ENCODE data around the gene SMAD4. TPM values are rescaled to one million over a fixed set of nuclear protein-coding genes. Genes with fewer than 3 reads are reported as not detected.

SMAD4 gene
- total RNA-seq, 1 donor from 2014 or later, result 75.1 TPM

- intact Hi-C loops (cut with DNase I), result no loop called here
- H3K27me3 ChIP-seq, result no peaks in the 10 kb centered on the region
- DNase-seq (ENCODE audit: extremely low spot score in 2 of 2), result no peak
- H3K27ac ChIP-seq, result no peak overlapping the region
- no peaks in the 10 kb centered on the region for H3K9me3 ChIP-seq
- no peak overlapping the region for H3K4me3 ChIP-seq
- TF ChIP-seq CTCF (IDR thresholded peaks at IDR 0.05) (no peak), POLR2A (IDR thresholded peaks at IDR 0.05) (no peak)
- peaks cover 0 to 26% of the 10 kb centered on the region in 2 donors for H3K36me3 ChIP-seq
- peaks cover 10% of the 10 kb centered on the region for H3K4me1 ChIP-seq
Observed at GRCh38 chr18:51068105-51068504, 38.1 kb downstream of the SMAD4 start.

- no peaks in the 10 kb centered on the region for H3K27me3 ChIP-seq
- DNase-seq (ENCODE audit: extremely low spot score in 2 of 2), result no peak
- H3K9me3 ChIP-seq, result no peaks in the 10 kb centered on the region
- no peak overlapping the region for H3K4me3 ChIP-seq
- intact Hi-C loops (cut with DNase I), result no loop called here
- no peak overlapping the region for H3K27ac ChIP-seq
- TF ChIP-seq POLR2A (IDR thresholded peaks at IDR 0.05), result no peak
- TF ChIP-seq CTCF (IDR thresholded peaks at IDR 0.05), result no peak
- no peak for TF ChIP-seq POLR2AphosphoS5 (IDR thresholded peaks at IDR 0.05; ENCODE audit: insufficient read depth in 1 of 2, low read depth in 1 of 2)
- H3K36me3 ChIP-seq, result peaks cover 0 to 26% of the 10 kb centered on the region in 2 donors
- H3K4me1 ChIP-seq, result peaks cover 4% of the 10 kb centered on the region
Observed at GRCh38 chr18:51069885-51070284, 39.9 kb downstream of the SMAD4 start.

- Histone ChIP-seq H3K36me3 (peaks cover 0 to 26% of the 10 kb centered on the region in 2 donors), H3K4me3 (no peak overlapping the region), H3K27ac (no peak overlapping the region), H3K4me1 (peaks cover 4% of the 10 kb centered on the region), H3K9me3 (no peaks in the 10 kb centered on the region), H3K27me3 (no peaks in the 10 kb centered on the region)
- TF ChIP-seq POLR2A (IDR thresholded peaks at IDR 0.05) (no peak), POLR2AphosphoS5 (IDR thresholded peaks at IDR 0.05; ENCODE audit: insufficient read depth in 1 of 2, low read depth in 1 of 2) (no peak), CTCF (IDR thresholded peaks at IDR 0.05) (no peak)
- no peak for DNase-seq (ENCODE audit: extremely low spot score in 2 of 2)
- intact Hi-C loops (cut with DNase I), result no loop called here
Observed at GRCh38 chr18:51070545-51070944, 40.5 kb downstream of the SMAD4 start.

- Histone ChIP-seq H3K4me1 (peaks cover 10% of the 10 kb centered on the region), H3K36me3 (peaks cover 0 to 21% of the 10 kb centered on the region in 2 donors), H3K4me3 (no peak overlapping the region), H3K9me3 (no peaks in the 10 kb centered on the region), H3K27me3 (no peaks in the 10 kb centered on the region), H3K27ac (no peak overlapping the region)
- intact Hi-C loops (cut with DNase I), result no loop called here
- DNase-seq (ENCODE audit: extremely low spot score in 2 of 2), result no peak
- TF ChIP-seq CTCF (IDR thresholded peaks at IDR 0.05) (no peak), POLR2A (IDR thresholded peaks at IDR 0.05) (no peak), POLR2AphosphoS5 (IDR thresholded peaks at IDR 0.05; ENCODE audit: insufficient read depth in 1 of 2, low read depth in 1 of 2) (no peak)
Observed at GRCh38 chr18:51072586-51073313, 42.7 kb downstream of the SMAD4 start.

- H3K4me3 ChIP-seq, result no peak overlapping the region
- no peak overlapping the region for H3K27ac ChIP-seq
- H3K4me1 ChIP-seq, result peaks cover 10% of the 10 kb centered on the region
- intact Hi-C loops (cut with DNase I), result no loop called here
- H3K27me3 ChIP-seq, result no peaks in the 10 kb centered on the region
- no peak for DNase-seq (ENCODE audit: extremely low spot score in 2 of 2)
- no peak for TF ChIP-seq CTCF (IDR thresholded peaks at IDR 0.05)
- no peak for TF ChIP-seq POLR2AphosphoS5 (IDR thresholded peaks at IDR 0.05; ENCODE audit: insufficient read depth in 1 of 2, low read depth in 1 of 2)
- no peak for TF ChIP-seq POLR2A (IDR thresholded peaks at IDR 0.05)
- no peaks in the 10 kb centered on the region for H3K9me3 ChIP-seq
- H3K36me3 ChIP-seq, result peaks cover 0 to 20% of the 10 kb centered on the region in 2 donors
Observed at GRCh38 chr18:51074605-51075004, 44.6 kb downstream of the SMAD4 start.
